HAP-1 (cell line): ENCODE data around the gene CPM.
A peak's percentile ranks its signal among the peaks of the same experiment; 100 is the strongest.
"Not testable (repeated sequence)": the region's sequence is repeated elsewhere in the genome, so short reads cannot be mapped to it uniquely, and the experiment has no call there.

Experiments
- DNase-seq, 2 experiments: peaks; one replicate each; pipeline ENCODE4 v3.0.0-alpha.2; 2016 to 2020; ENCODE audit warnings: low spot score in 2 of 2
- H3K27me3 ChIP-seq: fragments of 250-450 bp; sonication (Bioruptor Pico); 2 replicates; pipeline ENCODE4 v1.5.1; 2020; ENCODE audit warnings: low read depth, mild to moderate bottlenecking, moderate library complexity
- H3K36me3 ChIP-seq: fragments of 250-450 bp; sonication (Bioruptor Pico); replicated peaks from 2 replicates; pipeline ENCODE4 v1.5.1; 2020; ENCODE audit warnings: mild to moderate bottlenecking
- H3K4me1 ChIP-seq: fragments of 250-450 bp; sonication (Bioruptor Pico); 2 replicates; pipeline ENCODE4 v1.5.1; 2020; ENCODE audit warnings: mild to moderate bottlenecking
- H3K4me3 ChIP-seq: fragments of 250-450 bp; sonication (Bioruptor Pico); 2 replicates; pipeline ENCODE4 v1.5.1; 2020; ENCODE audit warnings: mild to moderate bottlenecking, moderate library complexity
- H3K9me3 ChIP-seq: fragments of 250-450 bp; sonication (Bioruptor Pico); 2 replicates; pipeline ENCODE4 v1.5.1; 2020; ENCODE audit warnings: mild to moderate bottlenecking, moderate library complexity
- in situ Hi-C: fragments of 300-500 bp; cut with MboI; formaldehyde crosslinking; loops from 3 replicates; pipeline ENCODE4 v1.14.3; 2020; ENCODE audit warnings: low sequenced_read_pairs, inconsistent platforms, mixed read lengths

The CPM gene

DNA sequence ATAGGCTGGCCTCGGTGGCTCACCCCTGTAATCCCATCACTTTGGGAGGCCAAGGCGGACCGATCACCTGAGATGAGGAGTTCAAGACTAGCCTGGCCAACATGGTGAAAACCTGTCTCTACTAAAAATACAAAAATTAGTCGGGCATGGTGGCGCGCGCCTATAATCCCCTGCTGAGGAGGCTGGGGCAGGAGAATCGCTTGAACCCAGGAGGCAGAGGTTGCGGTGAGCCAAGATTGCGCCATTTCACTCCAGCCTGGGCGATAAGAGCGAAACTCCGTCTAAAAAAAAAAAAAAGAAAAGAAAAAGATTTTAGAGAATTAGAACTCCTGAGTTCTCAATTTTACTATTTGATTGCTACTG, 123.0 kb downstream of the CPM start:
- H3K4me3 ChIP-seq, in situ Hi-C loops, DNase-seq, H3K27me3 ChIP-seq, H3K4me1 ChIP-seq, H3K9me3 ChIP-seq: not testable (repeated sequence)
- peaks cover 48% of the 10 kb centered on the region for H3K36me3 ChIP-seq

DNA sequence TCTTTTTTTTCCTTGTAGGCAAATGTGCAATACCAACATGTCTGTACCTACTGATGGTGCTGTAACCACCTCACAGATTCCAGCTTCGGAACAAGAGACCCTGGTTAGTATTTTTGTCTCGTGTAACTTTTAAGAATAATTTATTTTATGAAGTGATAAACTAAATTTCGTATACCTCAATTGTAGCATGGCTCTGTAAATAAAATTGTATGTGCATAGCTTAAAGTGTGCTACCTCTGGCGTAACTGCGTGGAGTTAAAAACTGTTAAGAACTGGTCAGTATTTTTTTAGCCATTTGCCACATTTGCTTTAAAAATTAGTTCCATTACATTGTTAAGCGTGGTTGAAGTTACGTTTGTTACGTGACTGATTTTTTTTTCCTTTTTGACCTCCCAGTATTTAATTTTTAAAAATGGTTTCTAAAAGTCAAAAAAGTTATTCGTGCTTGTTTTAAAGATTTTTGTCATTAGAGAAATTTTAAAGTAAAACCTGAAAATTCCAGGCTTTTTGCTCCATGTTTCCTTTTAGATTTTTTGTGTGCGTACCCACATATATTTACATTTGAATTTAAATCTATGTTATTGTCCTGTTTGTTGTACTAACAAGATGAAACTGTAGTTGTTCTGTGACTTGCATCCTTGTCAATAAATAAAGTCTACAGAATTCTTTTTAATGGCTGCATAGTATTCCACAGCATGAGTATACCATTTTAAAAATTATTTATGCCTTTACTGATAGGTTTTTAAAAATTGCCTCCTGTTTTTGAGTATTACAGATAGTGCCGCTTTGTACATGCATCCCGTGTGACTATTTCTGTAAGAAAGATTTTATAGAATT, 123.6 kb downstream of the CPM start:
- Histone ChIP-seq H3K36me3 (peaks cover 42% of the 10 kb centered on the region), H3K4me3 (peak overlapping the region; percentile 94), H3K9me3 (no peaks in the 10 kb centered on the region), H3K27me3 (no peaks in the 10 kb centered on the region), H3K4me1 (peaks cover 4% of the 10 kb centered on the region; the same call in 1 of the 2 replicates)
- no peak for DNase-seq
- in situ Hi-C loops = no loop called here

DNA sequence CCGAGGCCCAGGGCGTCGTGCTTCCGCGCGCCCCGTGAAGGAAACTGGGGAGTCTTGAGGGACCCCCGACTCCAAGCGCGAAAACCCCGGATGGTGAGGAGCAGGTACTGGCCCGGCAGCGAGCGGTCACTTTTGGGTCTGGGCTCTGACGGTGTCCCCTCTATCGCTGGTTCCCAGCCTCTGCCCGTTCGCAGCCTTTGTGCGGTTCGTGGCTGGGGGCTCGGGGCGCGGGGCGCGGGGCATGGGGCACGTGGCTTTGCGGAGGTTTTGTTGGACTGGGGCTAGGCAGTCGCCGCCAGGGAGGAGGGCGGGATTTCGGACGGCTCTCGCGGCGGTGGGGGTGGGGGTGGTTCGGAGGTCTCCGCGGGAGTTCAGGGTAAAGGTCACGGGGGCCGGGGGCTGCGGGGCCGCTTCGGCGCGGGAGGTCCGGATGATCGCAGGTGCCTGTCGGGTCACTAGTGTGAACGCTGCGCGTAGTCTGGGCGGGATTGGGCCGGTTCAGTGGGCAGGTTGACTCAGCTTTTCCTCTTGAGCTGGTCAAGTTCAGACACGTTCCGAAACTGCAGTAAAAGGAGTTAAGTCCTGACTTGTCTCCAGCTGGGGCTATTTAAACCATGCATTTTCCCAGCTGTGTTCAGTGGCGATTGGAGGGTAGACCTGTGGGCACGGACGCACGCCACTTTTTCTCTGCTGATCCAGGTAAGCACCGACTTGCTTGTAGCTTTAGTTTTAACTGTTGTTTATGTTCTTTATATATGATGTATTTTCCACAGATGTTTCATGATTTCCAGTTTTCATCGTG, 124.4 kb downstream of the CPM start:
- Histone ChIP-seq H3K36me3 (peaks cover 34% of the 10 kb centered on the region), H3K9me3 (no peaks in the 10 kb centered on the region), H3K4me1 (peaks cover 4% of the 10 kb centered on the region; the same call in 1 of the 2 replicates), H3K4me3 (peak overlapping the region; percentile 94), H3K27me3 (no peaks in the 10 kb centered on the region)
- in situ Hi-C loops = no loop called here
- peak; percentile 87 to 91 for DNase-seq

DNA sequence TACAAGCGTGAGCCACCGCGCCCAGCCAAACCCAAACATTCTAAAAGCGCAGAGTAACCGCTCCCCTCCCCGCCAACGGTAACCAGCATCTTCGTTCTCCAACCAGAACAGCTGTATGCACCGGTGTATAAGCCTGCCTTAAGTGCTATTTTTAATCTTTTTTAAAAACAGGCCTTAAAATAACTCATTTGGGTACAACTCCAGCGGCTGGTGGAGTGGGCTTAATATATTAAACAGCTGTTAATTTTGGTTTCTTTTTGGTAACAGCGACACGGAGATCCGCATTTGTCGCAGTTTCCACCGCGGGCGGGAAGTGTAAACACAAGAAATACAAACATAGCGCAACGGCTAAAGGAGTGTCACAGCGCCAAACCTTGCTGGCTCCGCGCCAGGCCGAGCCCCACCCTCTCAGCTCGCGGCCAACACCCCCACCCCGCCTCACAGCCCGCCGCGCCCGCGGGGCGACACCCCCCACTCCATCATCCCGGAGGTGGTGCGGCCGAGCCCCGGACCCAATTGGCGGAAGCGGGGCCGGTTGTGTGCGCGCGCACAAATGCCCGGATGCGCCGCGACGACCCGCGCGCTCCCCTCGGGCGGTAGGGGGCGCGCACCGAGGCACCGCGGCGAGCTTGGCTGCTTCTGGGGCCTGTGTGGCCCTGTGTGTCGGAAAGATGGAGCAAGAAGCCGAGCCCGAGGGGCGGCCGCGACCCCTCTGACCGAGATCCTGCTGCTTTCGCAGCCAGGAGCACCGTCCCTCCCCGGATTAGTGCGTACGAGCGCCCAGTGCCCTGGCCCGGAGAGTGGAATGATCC, 125.2 kb downstream of the CPM start, which contains the start of gene MDM2:
MDM2 (plus strand) TSS at position 602 of the 812 bp plus-strand sequence. CDS start 301 bp downstream, outside the sequence.
- Histone ChIP-seq H3K27me3 (no peaks in the 10 kb centered on the region), H3K4me1 (peaks cover 4% of the 10 kb centered on the region; the same call in 1 of the 2 replicates), H3K36me3 (peaks cover 26% of the 10 kb centered on the region), H3K4me3 (peak within 1 kb of the TSS; percentile 94), H3K9me3 (no peaks in the 10 kb centered on the region)
- in situ Hi-C loops = no loop called here
- DNase-seq = peak; percentile 89 to 97

DNA sequence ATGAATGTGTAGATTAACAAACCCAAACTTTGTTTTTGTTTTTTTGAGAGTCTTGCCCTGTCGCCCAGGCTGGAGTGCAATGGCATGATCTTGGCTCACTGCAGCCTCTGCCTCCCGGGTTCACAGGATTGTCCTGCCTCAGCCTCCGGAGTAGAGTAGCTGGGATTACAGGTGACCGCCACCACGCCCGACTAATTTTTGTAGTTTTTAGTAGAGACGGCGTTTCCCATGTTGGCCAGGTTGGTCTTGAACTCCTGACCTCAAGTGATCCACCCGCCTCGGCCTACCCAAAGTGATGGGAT, 125.7 kb downstream of the CPM start:
- H3K27me3 ChIP-seq, H3K4me1 ChIP-seq, DNase-seq, H3K9me3 ChIP-seq, in situ Hi-C loops: not testable (repeated sequence)
- Histone ChIP-seq H3K4me3 (peak overlapping the region; percentile 94), H3K36me3 (peaks cover 20% of the 10 kb centered on the region)

DNA sequence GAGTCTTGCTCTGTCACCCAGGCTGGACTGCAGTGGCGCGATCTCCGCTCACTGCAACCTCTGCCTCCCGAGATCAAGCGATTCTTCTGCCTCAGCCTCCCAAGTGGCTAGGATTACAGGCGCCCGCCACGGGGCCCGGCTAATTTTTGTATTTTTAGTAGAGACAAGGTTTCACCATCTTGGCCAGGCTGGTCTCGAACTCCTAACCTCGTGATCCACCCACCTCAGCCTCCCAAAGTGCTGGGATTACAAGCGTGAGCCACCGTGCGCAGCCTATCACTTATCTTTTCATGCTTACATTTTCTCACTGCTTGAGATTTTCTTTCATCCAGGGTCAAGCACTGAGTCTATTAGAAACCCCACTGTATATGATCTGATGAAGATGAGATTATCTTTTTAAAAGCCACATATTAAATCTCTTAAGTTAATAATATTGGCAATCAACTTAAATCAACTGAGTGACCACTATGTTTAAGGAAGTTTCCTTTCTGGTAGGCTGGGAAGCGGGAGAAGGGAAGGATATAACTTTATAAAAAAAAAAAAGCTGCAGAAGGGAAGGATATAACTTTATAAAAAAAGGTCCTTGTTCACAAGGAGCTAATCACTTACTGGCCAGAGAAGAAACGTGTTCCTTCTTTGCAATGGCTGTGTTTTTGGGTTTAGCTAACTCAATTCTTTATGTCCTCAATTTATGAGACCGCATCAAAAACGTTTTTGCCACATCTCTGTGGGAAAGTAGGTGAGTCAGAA, 126.3 kb downstream of the CPM start:
- in situ Hi-C loops = no loop called here
- H3K4me3 ChIP-seq = no peak overlapping the region

DNA sequence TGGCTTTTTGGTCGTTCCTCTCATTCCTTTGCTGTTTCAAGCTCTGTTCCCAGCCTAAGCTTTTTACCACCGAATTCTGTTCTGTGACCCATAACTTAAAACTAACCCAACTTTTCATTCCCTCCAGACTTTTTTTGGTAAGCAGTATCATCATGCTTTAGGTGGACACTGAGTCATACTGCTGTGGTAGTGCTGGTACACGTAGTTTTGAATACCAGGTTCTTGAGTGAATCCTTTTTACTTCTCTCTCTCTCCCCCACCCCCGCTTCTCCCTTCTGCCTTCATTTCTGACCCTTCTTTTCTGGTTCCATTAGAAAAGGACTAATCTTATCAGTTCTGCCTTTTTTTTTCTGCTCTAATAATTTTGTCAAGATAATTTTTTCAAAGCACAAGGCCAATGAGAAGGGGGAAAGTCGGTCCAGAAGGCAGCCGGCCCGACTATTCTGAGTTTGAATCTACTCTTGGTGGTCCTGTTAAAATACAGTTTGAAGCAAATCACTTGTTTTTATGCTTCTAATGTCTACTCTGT, 127.3 kb downstream of the CPM start:
- peaks cover 6% of the 10 kb centered on the region; the same call in 1 of the 2 replicates for H3K4me1 ChIP-seq
- DNase-seq = no peak
- no peaks in the 10 kb centered on the region for H3K9me3 ChIP-seq
- no peaks in the 10 kb centered on the region for H3K27me3 ChIP-seq
- H3K4me3 ChIP-seq = no peak overlapping the region
- in situ Hi-C loops = no loop called here
- peaks cover 11% of the 10 kb centered on the region for H3K36me3 ChIP-seq

More for the DNA sequence above, 126.3 kb downstream of the CPM start:
- peaks cover 6% of the 10 kb centered on the region; the same call in 1 of the 2 replicates for H3K4me1 ChIP-seq
- DNase-seq = no peak
- peaks cover 18% of the 10 kb centered on the region for H3K36me3 ChIP-seq
- H3K9me3 ChIP-seq = no peaks in the 10 kb centered on the region
- H3K27me3 ChIP-seq = no peaks in the 10 kb centered on the region

DNA sequence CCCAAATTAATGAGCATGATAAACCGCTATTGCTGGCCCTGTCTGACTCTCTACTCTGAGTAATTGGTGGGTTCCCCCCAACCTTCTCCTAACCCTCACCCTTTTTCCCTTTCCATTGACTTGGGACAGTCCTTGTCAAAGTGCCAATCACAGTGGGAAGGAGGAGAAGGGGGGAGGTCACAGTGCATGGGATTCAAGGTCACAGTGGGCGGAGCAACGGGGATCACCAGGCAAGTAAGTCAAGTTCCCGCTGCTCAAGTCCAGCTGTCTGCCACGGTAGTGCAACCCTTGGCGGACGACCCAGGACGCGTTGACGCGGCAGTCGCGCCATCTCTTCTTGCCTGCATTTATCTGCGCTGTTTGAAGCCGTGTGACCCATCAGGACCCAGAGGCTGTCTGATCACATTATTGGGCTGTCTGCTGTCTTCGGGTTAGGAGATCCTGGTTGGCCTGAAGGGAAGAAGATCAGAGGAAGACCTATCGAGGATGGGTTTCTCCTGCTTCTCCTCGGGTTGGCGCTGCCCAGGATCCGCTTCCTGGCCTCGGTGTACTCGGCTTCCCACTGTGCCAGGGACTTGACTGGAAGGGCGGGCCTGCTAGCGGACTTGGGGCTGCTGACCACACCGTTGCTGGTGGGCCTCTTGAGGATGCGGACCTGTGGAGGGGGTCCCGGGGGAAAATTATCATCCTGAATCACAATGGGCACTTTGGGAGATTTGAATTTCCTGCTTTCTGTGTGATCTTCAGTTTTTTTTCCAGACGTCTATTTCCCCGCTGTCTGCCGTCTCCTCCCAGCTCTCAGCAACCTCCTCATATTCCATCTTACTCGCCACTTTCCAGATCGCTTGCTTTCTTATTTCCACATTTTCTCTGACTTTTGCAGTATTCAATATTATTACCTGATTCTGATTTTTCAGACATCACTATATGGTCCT, 128.0 kb downstream of the CPM start:
- Histone ChIP-seq H3K9me3 (no peaks in the 10 kb centered on the region), H3K4me3 (no peak overlapping the region), H3K27me3 (no peaks in the 10 kb centered on the region), H3K36me3 (peaks cover 9% of the 10 kb centered on the region), H3K4me1 (peaks cover 6% of the 10 kb centered on the region; the same call in 1 of the 2 replicates)
- no peak for DNase-seq
- in situ Hi-C loops = no loop called here

DNA sequence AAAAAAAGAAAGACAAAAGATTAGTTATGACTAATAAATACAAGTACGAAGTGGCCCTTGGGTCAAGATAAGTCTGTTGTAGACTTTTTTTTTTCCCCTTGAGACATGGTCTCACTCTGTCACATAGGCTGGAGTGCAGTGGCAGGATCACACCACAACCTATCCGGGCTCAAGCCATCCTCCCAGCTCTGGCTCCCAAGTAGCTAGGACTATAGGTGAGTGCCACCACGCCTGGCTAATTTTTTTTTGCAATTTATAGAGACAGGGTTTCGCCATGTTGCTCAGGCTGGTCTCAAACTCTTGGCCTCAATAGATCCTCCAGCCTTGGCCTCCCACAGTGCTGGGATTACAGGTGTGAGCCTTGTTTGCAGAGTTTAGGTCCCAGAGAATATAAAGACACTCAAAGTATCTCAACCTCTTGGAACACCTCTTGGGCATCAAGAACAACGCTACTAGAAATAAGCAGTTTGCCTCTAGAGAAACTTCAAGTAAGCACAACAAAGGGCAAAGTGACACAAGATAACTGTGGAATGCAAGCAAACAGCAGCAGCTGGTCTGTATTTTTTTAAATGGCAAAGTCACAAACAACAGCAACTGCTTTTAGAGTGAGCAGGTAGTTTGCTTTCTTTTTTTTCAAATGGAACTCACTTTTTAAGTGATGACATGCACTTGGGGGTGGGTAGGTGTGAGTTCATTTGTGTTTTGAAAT, 128.9 kb downstream of the CPM start:
- no peak overlapping the region for H3K4me3 ChIP-seq
- H3K36me3 ChIP-seq = peaks cover under 1% of the 10 kb centered on the region
- in situ Hi-C loops = no loop called here
- DNase-seq = no peak
- H3K4me1 ChIP-seq = peaks cover 6% of the 10 kb centered on the region; the same call in 1 of the 2 replicates
- no peaks in the 10 kb centered on the region for H3K9me3 ChIP-seq
- H3K27me3 ChIP-seq = no peaks in the 10 kb centered on the region

DNA sequence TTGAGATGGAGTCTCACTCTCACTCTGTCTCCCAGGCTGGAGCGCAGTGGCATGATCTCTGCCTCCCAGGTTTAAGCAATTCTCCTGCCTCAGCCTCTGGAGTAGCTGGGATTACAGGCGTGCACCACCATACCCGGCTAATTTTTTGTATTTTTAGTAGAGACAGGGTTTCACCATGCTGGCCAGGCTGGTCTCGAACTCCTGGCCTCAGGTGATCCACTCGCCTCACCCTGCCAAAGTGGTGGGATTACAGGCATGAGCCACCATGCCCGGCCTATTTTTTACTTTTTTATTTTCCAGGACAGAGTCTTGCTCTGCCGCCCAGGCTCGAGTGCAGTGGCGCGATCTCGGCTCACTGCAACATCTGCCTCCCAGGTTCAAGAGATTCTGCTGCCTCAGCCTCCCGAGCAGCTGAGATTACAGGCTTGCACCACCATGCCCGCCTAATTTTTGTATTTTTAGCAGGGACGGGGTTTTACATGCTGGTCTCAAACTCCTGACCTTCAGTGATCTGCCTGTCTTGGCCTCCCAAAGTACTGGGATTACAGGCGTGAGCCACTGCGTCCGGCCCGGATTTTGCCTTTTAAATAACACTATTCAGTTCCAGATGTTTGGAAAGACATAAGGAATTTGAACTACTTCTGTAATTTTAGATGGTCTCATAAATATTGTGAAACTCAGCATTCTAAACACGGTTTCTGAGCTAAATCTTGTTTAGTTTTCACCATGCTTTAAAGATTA, 129.9 kb downstream of the CPM start:
- H3K4me1 ChIP-seq, H3K36me3 ChIP-seq, in situ Hi-C loops, H3K4me3 ChIP-seq, DNase-seq, H3K9me3 ChIP-seq, H3K27me3 ChIP-seq: not testable (repeated sequence)

DNA sequence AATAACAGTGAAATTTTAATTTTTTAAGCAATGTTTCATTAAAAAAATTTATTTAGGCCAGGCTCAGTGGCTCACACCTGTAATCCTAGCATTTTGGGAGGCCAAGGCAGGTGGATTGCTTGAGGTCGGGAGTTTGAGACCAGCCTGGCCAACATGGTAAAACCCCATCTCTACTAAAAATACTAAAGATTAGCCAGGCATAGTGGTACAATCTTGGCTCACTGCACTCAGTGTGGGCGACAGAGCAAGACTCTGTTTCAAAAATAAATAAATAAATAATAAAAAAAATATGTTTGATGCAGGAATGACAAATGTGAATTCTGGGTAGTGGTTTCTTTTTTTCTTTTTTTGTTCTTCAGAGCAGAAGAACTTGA, 130.6 kb downstream of the CPM start:
- H3K4me3 ChIP-seq, H3K36me3 ChIP-seq, in situ Hi-C loops, H3K9me3 ChIP-seq, H3K4me1 ChIP-seq, H3K27me3 ChIP-seq, DNase-seq: not testable (repeated sequence)
